Lower leg skin (tissue), 3 donors: ENCODE data around the gene MTMR12.
"Not testable (repeated sequence)": the region's sequence is repeated elsewhere in the genome, so short reads cannot be mapped to it uniquely, and the experiment has no call there.

Source experiments
- CTCF ChIP-seq, 3 donors: fragments of 450-650 bp; IDR thresholded peaks; one replicate each; pipeline ENCODE4 v1.5.1; 2016; ENCODE audit warnings: antibody characterized with exemption in 3 of 3, mild to moderate bottlenecking in 3 of 3, moderate library complexity in 2 of 3
- POLR2A ChIP-seq, 2 donors: fragments of 450-650 bp; IDR thresholded peaks; one replicate each; pipeline ENCODE4 v1.6.1; 2016 to 2017; ENCODE audit warnings: antibody characterized with exemption in 2 of 2, mild to moderate bottlenecking in 1 of 2, moderate library complexity in 1 of 2

- TF ChIP-seq CTCF, POLR2A (IDR thresholded peaks at IDR 0.05): not testable (repeated sequence)
Observed at GRCh38 chr5:32281378-32282133, 31.2 kb downstream of the MTMR12 start.
